Measurements from ENCODE around the gene GPR4.
"Not testable (repeated sequence)": the region's sequence is repeated elsewhere in the genome, so short reads cannot be mapped to it uniquely, and the experiment has no call there.

Gene GPR4

GRCh38 chr19:45629704-45630103 lies 27.7 kb upstream of the GPR4 start:
- Histone ChIP-seq H3K9me3 (ENCODE audit: low read length) (no peaks in the 10 kb centered on the region), H3K9me2 (ENCODE audit: low read depth, low read length) (no peaks in the 10 kb centered on the region), H3K4me3 (ENCODE audit: low read depth, low read length, poor library complexity, severe bottlenecking) (no peak overlapping the region), H3K4me2 (ENCODE audit: low read length) (no peak overlapping the region), H3K4me1 (ENCODE audit: insufficient read depth, low read length, severe bottlenecking) (peaks cover 3% of the 10 kb centered on the region), H4K20me1 (ENCODE audit: insufficient read depth, low read length) (no peaks in the 10 kb centered on the region), H3K27ac (ENCODE audit: low read depth, low read length, poor library complexity, severe bottlenecking) (no peak overlapping the region), H3F3A (ENCODE audit: insufficient read depth, low read length) (no peaks in the 10 kb centered on the region), H3K36me3 (ENCODE audit: insufficient read depth, low read length) (peaks cover 30% of the 10 kb centered on the region), H2AFZ (ENCODE audit: low read length) (no peak overlapping the region), H3K9ac (ENCODE audit: low read length) (no peak overlapping the region), H3K79me2 (ENCODE audit: insufficient read depth, low read length) (no peaks in the 10 kb centered on the region), H3K27me3 (ENCODE audit: insufficient read depth, low read length) (no peaks in the 10 kb centered on the region)
- TF ChIP-seq EZH2 (IDR thresholded peaks at IDR 0.05; ENCODE audit: borderline replicate concordance, low read length) = no peak
- TF ChIP-seq, protein P1, sequence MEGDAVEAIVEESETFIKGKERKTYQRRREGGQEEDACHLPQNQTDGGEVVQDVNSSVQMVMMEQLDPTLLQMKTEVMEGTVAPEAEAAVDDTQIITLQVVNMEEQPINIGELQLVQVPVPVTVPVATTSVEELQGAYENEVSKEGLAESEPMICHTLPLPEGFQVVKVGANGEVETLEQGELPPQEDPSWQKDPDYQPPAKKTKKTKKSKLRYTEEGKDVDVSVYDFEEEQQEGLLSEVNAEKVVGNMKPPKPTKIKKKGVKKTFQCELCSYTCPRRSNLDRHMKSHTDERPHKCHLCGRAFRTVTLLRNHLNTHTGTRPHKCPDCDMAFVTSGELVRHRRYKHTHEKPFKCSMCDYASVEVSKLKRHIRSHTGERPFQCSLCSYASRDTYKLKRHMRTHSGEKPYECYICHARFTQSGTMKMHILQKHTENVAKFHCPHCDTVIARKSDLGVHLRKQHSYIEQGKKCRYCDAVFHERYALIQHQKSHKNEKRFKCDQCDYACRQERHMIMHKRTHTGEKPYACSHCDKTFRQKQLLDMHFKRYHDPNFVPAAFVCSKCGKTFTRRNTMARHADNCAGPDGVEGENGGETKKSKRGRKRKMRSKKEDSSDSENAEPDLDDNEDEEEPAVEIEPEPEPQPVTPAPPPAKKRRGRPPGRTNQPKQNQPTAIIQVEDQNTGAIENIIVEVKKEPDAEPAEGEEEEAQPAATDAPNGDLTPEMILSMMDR (IDR thresholded peaks at IDR 0.05; ENCODE audit: low read length) = no peak

DNA sequence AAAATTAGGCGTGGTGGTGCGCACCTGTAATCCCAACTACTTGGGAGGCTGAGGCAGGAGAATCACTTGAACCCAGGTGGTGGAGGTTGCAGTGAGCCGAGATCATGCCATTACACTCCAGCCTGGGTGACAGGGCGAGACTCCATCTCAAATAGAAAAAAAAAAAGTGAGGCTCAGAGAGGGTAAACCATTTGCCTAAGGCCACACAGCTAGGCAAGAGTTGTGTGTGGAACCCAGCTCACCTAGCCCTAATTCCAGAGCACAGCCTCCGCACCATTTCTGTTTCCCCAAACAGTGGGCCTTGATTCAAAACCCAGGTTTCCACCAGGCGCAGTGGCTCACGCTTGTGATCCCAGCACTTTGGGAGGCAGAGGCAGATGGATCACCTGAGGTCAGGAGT lies 26.2 kb upstream of the GPR4 start:
- not testable (repeated sequence) for H3K27ac ChIP-seq (ENCODE audit: low read depth, low read length, poor library complexity, severe bottlenecking); H3F3A ChIP-seq (ENCODE audit: insufficient read depth, low read length); H4K20me1 ChIP-seq (ENCODE audit: insufficient read depth, low read length); H3K9me2 ChIP-seq (ENCODE audit: low read depth, low read length); H3K79me2 ChIP-seq (ENCODE audit: insufficient read depth, low read length); H3K4me2 ChIP-seq (ENCODE audit: low read length); H3K4me1 ChIP-seq (ENCODE audit: insufficient read depth, low read length, severe bottlenecking); H2AFZ ChIP-seq (ENCODE audit: low read length); H3K9ac ChIP-seq (ENCODE audit: low read length); H3K4me3 ChIP-seq (ENCODE audit: low read depth, low read length, poor library complexity, severe bottlenecking); H3K27me3 ChIP-seq (ENCODE audit: insufficient read depth, low read length); H3K9me3 ChIP-seq (ENCODE audit: low read length)
- H3K36me3 ChIP-seq (ENCODE audit: insufficient read depth, low read length) = peaks cover 40% of the 10 kb centered on the region

DNA sequence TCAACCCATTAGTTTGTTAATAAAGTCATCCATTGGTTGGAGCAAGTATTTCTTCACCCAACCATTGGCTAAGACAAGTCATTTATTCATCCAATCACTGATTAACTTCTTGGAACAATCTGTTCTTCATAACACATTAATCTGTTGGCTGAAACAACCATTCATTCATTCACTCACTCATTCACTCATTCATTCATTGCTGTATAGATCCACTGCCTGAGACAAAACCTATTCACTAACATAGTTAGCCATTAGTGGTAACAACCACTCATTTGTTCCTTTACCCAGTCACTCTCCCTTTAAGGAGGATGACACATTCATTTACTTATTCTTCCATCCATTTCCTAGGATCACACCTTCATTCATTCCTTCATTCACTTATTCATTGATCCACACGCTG lies 22.0 kb upstream of the GPR4 start:
- no peak overlapping the region for H2AFZ ChIP-seq (ENCODE audit: low read length)
- H3F3A ChIP-seq (ENCODE audit: insufficient read depth, low read length) = no peaks in the 10 kb centered on the region
- no peak overlapping the region for H3K4me3 ChIP-seq (ENCODE audit: low read depth, low read length, poor library complexity, severe bottlenecking)
- H3K9me2 ChIP-seq (ENCODE audit: low read depth, low read length) = no peaks in the 10 kb centered on the region
- no peak overlapping the region for H3K9ac ChIP-seq (ENCODE audit: low read length)
- no peak overlapping the region for H3K4me2 ChIP-seq (ENCODE audit: low read length)
- H3K27me3 ChIP-seq (ENCODE audit: insufficient read depth, low read length) = no peaks in the 10 kb centered on the region
- TF ChIP-seq, protein P1 (IDR thresholded peaks at IDR 0.05; ENCODE audit: low read length) = no peak
- H3K4me1 ChIP-seq (ENCODE audit: insufficient read depth, low read length, severe bottlenecking) = no peaks in the 10 kb centered on the region
- H4K20me1 ChIP-seq (ENCODE audit: insufficient read depth, low read length) = no peaks in the 10 kb centered on the region
- peaks cover 57% of the 10 kb centered on the region for H3K36me3 ChIP-seq (ENCODE audit: insufficient read depth, low read length)
- H3K79me2 ChIP-seq (ENCODE audit: insufficient read depth, low read length) = no peaks in the 10 kb centered on the region
- H3K27ac ChIP-seq (ENCODE audit: low read depth, low read length, poor library complexity, severe bottlenecking) = no peak overlapping the region
- H3K9me3 ChIP-seq (ENCODE audit: low read length) = no peaks in the 10 kb centered on the region

- no peaks in the 10 kb centered on the region for H3K79me2 ChIP-seq (ENCODE audit: insufficient read depth, low read length)
- no peaks in the 10 kb centered on the region for H3K9me2 ChIP-seq (ENCODE audit: low read depth, low read length)
- peaks cover 54% of the 10 kb centered on the region for H3K36me3 ChIP-seq (ENCODE audit: insufficient read depth, low read length)
- H2AFZ ChIP-seq (ENCODE audit: low read length) = no peak overlapping the region
- H3K27me3 ChIP-seq (ENCODE audit: insufficient read depth, low read length) = no peaks in the 10 kb centered on the region
- H3K4me1 ChIP-seq (ENCODE audit: insufficient read depth, low read length, severe bottlenecking) = no peaks in the 10 kb centered on the region
- no peaks in the 10 kb centered on the region for H4K20me1 ChIP-seq (ENCODE audit: insufficient read depth, low read length)
- H3K9ac ChIP-seq (ENCODE audit: low read length) = no peak overlapping the region
- H3K9me3 ChIP-seq (ENCODE audit: low read length) = no peaks in the 10 kb centered on the region
- no peak overlapping the region for H3K27ac ChIP-seq (ENCODE audit: low read depth, low read length, poor library complexity, severe bottlenecking)
- no peaks in the 10 kb centered on the region for H3F3A ChIP-seq (ENCODE audit: insufficient read depth, low read length)
- H3K4me2 ChIP-seq (ENCODE audit: low read length) = no peak overlapping the region
- no peak for TF ChIP-seq EZH2 (IDR thresholded peaks at IDR 0.05; ENCODE audit: borderline replicate concordance, low read length)
- TF ChIP-seq, protein P1 (IDR thresholded peaks at IDR 0.05; ENCODE audit: low read length) = no peak
- H3K4me3 ChIP-seq (ENCODE audit: low read depth, low read length, poor library complexity, severe bottlenecking) = no peak overlapping the region
These were observed 20.0 kb upstream of the GPR4 start for GRCh38 chr19:45621976-45622503.

All from OCI-LY1 (cell line).